GM21619 (cell line): ENCODE data around the gene GGT5.
"Not testable (repeated sequence)": the region's sequence is repeated elsewhere in the genome, so short reads cannot be mapped to it uniquely, and the experiment has no call there.

Source experiments
- ATAC-seq: cut with Tn5 transposase; IDR thresholded peaks from one replicate; pipeline ENCODE4 v1.9.1; 2021; ENCODE audit not compliant: unreplicated experiment

GGT5 gene

GRCh38 chr22:24264329-24264896 lies 19.5 kb upstream of the GGT5 start:
- ATAC-seq, result not testable (repeated sequence)

GRCh38 chr22:24263479-24263878 lies 18.6 kb upstream of the GGT5 start:
- not testable (repeated sequence) for ATAC-seq

- ATAC-seq, result not testable (repeated sequence)
Observed at GRCh38 chr22:24262185-24262749, 17.4 kb upstream of the GGT5 start.

GRCh38 chr22:24259459-24259858 lies 14.6 kb upstream of the GGT5 start:
- not testable (repeated sequence) for ATAC-seq

- not testable (repeated sequence) for ATAC-seq
Observed at GRCh38 chr22:24256736-24257135, 11.9 kb upstream of the GGT5 start.

GRCh38 chr22:24256136-24256535 lies 11.3 kb upstream of the GGT5 start:
- ATAC-seq, result not testable (repeated sequence)

GRCh38 chr22:24253126-24253525 lies 8.2 kb upstream of the GGT5 start:
- ATAC-seq, result not testable (repeated sequence)

- ATAC-seq, result not testable (repeated sequence)
Observed at GRCh38 chr22:24251286-24251685, 6.4 kb upstream of the GGT5 start.

GRCh38 chr22:24249413-24249812 lies 4.5 kb upstream of the GGT5 start:
- ATAC-seq, result not testable (repeated sequence)

GRCh38 chr22:24248611-24249010 lies 3.7 kb upstream of the GGT5 start:
- not testable (repeated sequence) for ATAC-seq

- no peak for ATAC-seq
Observed at GRCh38 chr22:24247564-24248344, 2.9 kb upstream of the GGT5 start.

- no peak for ATAC-seq
Observed at GRCh38 chr22:24247011-24247507, 2.2 kb upstream of the GGT5 start.

GRCh38 chr22:24245584-24246561 lies 991 bp upstream of the GGT5 start:
- ATAC-seq, result not testable (repeated sequence)

GRCh38 chr22:24244144-24244787 lies 616 bp downstream of the GGT5 start:
- no peak for ATAC-seq

GRCh38 chr22:24243417-24243816 lies 1.5 kb downstream of the GGT5 start:
- not testable (repeated sequence) for ATAC-seq

- ATAC-seq, result not testable (repeated sequence)
Observed at GRCh38 chr22:24240985-24241692, 3.7 kb downstream of the GGT5 start.

- ATAC-seq, result no peak
Observed at GRCh38 chr22:24240381-24240780, 4.5 kb downstream of the GGT5 start.

- not testable (repeated sequence) for ATAC-seq
Observed at GRCh38 chr22:24238101-24238694, 6.7 kb downstream of the GGT5 start.

GRCh38 chr22:24236656-24237055 lies 8.2 kb downstream of the GGT5 start:
- ATAC-seq, result no peak
